ENCODE measurements around the gene KCNQ1OT1.

- TF ChIP-seq, protein P1, sequence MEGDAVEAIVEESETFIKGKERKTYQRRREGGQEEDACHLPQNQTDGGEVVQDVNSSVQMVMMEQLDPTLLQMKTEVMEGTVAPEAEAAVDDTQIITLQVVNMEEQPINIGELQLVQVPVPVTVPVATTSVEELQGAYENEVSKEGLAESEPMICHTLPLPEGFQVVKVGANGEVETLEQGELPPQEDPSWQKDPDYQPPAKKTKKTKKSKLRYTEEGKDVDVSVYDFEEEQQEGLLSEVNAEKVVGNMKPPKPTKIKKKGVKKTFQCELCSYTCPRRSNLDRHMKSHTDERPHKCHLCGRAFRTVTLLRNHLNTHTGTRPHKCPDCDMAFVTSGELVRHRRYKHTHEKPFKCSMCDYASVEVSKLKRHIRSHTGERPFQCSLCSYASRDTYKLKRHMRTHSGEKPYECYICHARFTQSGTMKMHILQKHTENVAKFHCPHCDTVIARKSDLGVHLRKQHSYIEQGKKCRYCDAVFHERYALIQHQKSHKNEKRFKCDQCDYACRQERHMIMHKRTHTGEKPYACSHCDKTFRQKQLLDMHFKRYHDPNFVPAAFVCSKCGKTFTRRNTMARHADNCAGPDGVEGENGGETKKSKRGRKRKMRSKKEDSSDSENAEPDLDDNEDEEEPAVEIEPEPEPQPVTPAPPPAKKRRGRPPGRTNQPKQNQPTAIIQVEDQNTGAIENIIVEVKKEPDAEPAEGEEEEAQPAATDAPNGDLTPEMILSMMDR (IDR thresholded peaks at IDR 0.05) = no peak
- TF ChIP-seq POLR2AphosphoS5 (IDR thresholded peaks at IDR 0.05) (no peak), POLR2A (IDR thresholded peaks at IDR 0.05; ENCODE audit: low read depth) (no peak), EP300 (IDR thresholded peaks at IDR 0.05) (no peak)
Observed at GRCh38 chr11:2649848-2650247, 49.9 kb downstream of the KCNQ1OT1 start.
